ENCODE data around the gene DZANK1.

- TF ChIP-seq, protein P1, sequence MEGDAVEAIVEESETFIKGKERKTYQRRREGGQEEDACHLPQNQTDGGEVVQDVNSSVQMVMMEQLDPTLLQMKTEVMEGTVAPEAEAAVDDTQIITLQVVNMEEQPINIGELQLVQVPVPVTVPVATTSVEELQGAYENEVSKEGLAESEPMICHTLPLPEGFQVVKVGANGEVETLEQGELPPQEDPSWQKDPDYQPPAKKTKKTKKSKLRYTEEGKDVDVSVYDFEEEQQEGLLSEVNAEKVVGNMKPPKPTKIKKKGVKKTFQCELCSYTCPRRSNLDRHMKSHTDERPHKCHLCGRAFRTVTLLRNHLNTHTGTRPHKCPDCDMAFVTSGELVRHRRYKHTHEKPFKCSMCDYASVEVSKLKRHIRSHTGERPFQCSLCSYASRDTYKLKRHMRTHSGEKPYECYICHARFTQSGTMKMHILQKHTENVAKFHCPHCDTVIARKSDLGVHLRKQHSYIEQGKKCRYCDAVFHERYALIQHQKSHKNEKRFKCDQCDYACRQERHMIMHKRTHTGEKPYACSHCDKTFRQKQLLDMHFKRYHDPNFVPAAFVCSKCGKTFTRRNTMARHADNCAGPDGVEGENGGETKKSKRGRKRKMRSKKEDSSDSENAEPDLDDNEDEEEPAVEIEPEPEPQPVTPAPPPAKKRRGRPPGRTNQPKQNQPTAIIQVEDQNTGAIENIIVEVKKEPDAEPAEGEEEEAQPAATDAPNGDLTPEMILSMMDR (optimal IDR thresholded peaks at IDR 0.05 in 1 of 3, IDR thresholded peaks at IDR 0.05 in 1 of 3, conservative IDR thresholded peaks at IDR 0.05 in 1 of 3; ENCODE audit: extremely low read depth in 1 of 3, insufficient read depth in 2 of 3, low read length in 3 of 3) = no peak
- no peak for TF ChIP-seq EZH2 (IDR thresholded peaks at IDR 0.05; ENCODE audit: low read length)
Measured at GRCh38 chr20:18394363-18394762, 72.5 kb downstream of the DZANK1 start.

All from keratinocyte (primary cell).